K562 (cell line): ENCODE results near the gene NFKB2. TPM values are rescaled to one million over a fixed set of nuclear protein-coding genes. Genes with fewer than 3 reads are reported as not detected.

ENCODE experiments used
- ATF6 ChIP-seq: sonication (generic); formaldehyde crosslinking; IDR thresholded peaks from 2 replicates; pipeline ENCODE4 v1.4.0; 2020; ENCODE audit warnings: mild to moderate bottlenecking, missing genetic modification reagents
- CEBPZ ChIP-seq: fragments of 150-350 bp; IDR thresholded peaks from 2 replicates; pipeline ENCODE4 v1.6.1; 2014; ENCODE audit warnings: low read depth, mild to moderate bottlenecking, low read length, borderline replicate concordance
- E2F6 ChIP-seq, 2 experiments: IDR thresholded peaks; 2 replicates each; pipeline ENCODE4 v1.6.1; 2011; ENCODE audit warnings: borderline replicate concordance in 1 of 2, control low read depth in 1 of 2, low read depth in 1 of 2, low read length in 1 of 2, mild to moderate bottlenecking in 1 of 2, mixed read lengths in 1 of 2, moderate library complexity in 1 of 2; ENCODE audit not compliant: insufficient read depth in 1 of 2, insufficient read length in 1 of 2, poor library complexity in 1 of 2, severe bottlenecking in 1 of 2; ENCODE audit errors: extremely low read depth in 1 of 2
- GABPB1 ChIP-seq: sonication (generic); formaldehyde crosslinking; IDR thresholded peaks from 2 replicates; pipeline ENCODE4 v1.8.0; 2022; ENCODE audit warnings: mild to moderate bottlenecking, missing genetic modification reagents
- MEIS2 ChIP-seq: fragments of 450-650 bp; IDR thresholded peaks from 2 replicates; pipeline ENCODE4 v1.6.1; 2014; ENCODE audit warnings: mild to moderate bottlenecking; ENCODE audit not compliant: partially characterized antibody
- MIER1 ChIP-seq: fragments of 450-650 bp; IDR thresholded peaks from 2 replicates; pipeline ENCODE4 v1.6.1; 2016; ENCODE audit warnings: antibody characterized with exemption, mild to moderate bottlenecking, low read depth
- SAFB2 ChIP-seq: fragments of 200-400 bp; formaldehyde crosslinking; IDR thresholded peaks from 2 replicates; pipeline ENCODE4 v1.6.1; 2018; ENCODE audit warnings: borderline replicate concordance, low read length, low read depth, moderate library complexity; ENCODE audit not compliant: severe bottlenecking
- polyA plus RNA-seq, 8 experiments: library from polyadenylated mRNA; depleted of rRNA in 4 of 8; stranded (reverse) in 5 of 8; unstranded in 3 of 8; fragments of >200 nt; fragmentation: Nextera tagmentation in 2 of 8; fragmentation: Illumina TruSeq in 1 of 8; extraction: Ambion mirVana in 2 of 8; extraction: Trizol in 1 of 8; gene quantifications; 2 replicates each; pipeline versions ENCODE4 v1.2.1 to v1.2.3, GENCODE V29; 2011 to 2014; ENCODE audit warnings: inconsistent platforms in 1 of 8, missing spikeins in 1 of 8
- total RNA-seq, 7 experiments: library from RNA; depleted of rRNA in 6 of 7; stranded (reverse); fragments of >200 nt in 6 of 7; fragmentation: Illumina TruSeq in 2 of 7; extraction: Trizol in 2 of 7; gene quantifications; 2 replicates each; pipeline versions ENCODE4 v1.2.1 to v1.2.3, GENCODE V29; 2011 to 2021; ENCODE audit warnings: low replicate concordance in 1 of 7
- TF ChIP-seq, protein P1 (sequence below), 2 experiments: fragments of 250-450 bp in 1 of 2; fragments of 450-650 bp in 1 of 2; sonication (Bioruptor Pico) in 1 of 2; IDR thresholded peaks; 2 replicates each; pipeline versions ENCODE4 v1.6.1 to v1.8.0; 2016 to 2021; ENCODE audit warnings: mild to moderate bottlenecking in 2 of 2, moderate library complexity in 2 of 2, missing compliant biosample characterization in 1 of 2, missing genetic modification characterization in 1 of 2
- TF ChIP-seq, protein P2 (sequence below): sonication (generic); formaldehyde crosslinking; IDR thresholded peaks from 2 replicates; pipeline ENCODE4 v1.5.0; 2020; ENCODE audit warnings: missing genetic modification reagents
- TF ChIP-seq, protein P3 (sequence below), 2 experiments: fragments of 450-650 bp; conservative IDR thresholded peaks; 2 replicates each; pipeline ENCODE4 v1.6.1; 2017; ENCODE audit warnings: mild to moderate bottlenecking in 2 of 2, moderate library complexity in 2 of 2
- TF ChIP-seq, protein P4 (sequence below): fragments of 200-800 bp; sonication (Bioruptor generic); IDR thresholded peaks from 2 replicates; pipeline ENCODE4 v1.6.1; 2017; ENCODE audit warnings: missing genetic modification characterization, missing compliant biosample characterization

NFKB2 gene
- total and polyA plus RNA-seq, 9 of the 15 experiments (the other 6 are each of a cell fraction or from before 2014, with no cell fraction given): 0.07 to 20.3 (median 7.9) TPM

DNA sequence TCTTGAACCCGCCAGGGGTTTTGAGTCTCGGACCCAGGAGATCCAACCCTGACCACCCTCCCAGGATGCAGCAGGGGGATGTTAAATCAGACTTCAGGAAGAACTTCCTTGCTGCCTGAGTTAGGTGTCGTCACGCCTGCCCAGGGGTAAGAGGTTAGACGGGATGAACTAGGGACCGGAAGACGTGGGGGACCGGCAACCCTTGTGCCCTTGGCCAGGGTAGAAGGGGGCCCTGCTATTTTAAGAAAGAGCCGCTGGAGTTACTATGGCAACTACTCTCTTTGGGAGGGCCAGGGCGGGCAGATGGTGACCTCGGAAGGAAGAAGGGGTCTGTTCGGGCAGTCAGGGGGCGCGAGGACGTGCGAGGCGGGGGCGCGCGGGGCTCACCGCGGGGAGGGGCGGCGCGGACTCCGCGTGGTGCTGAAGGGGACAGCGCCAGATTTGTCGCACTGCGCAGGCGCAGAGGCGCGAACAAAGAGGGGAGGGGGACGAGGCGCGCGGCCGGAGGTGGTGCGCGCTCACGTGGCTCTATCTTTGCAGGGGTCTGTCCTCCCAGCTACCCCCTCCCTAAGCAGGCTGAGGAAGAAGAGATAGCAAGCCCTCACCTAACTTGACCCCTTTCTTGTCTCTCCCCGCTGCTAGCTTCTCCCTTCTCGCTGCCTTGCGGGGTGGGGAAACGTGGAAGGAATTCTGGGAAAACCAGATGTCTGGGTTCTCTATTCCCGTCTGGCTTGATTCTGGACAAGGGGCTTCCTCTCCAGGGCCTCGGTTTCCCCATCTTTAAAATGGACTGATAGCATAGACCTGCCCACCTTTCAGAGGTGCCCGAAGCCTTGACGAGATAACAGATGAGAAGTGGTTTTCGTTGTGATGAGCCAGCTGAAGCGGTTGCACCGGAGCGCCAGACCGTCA, 24.0 kb downstream of the NFKB2 start (continued):
- TF ChIP-seq, protein P1, sequence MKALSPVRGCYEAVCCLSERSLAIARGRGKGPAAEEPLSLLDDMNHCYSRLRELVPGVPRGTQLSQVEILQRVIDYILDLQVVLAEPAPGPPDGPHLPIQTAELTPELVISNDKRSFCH (CRISPR knock-in tag; IDR thresholded peaks at IDR 0.05): no peak
- TF ChIP-seq, protein P1 (tag; IDR thresholded peaks at IDR 0.05): 0 out of 2 replicates have a peak, but pooled peaks have one; percentile 32
- TF ChIP-seq SAFB2: no peak
- TF ChIP-seq GABPB1 (CRISPR knock-in tag): 0 out of 2 replicates have a peak, but pooled peaks have one; percentile 10
- TF ChIP-seq ATF6 (CRISPR knock-in tag): 0 out of 2 replicates have a peak, but pooled peaks have one; percentile 24
- TF ChIP-seq, protein P2, sequence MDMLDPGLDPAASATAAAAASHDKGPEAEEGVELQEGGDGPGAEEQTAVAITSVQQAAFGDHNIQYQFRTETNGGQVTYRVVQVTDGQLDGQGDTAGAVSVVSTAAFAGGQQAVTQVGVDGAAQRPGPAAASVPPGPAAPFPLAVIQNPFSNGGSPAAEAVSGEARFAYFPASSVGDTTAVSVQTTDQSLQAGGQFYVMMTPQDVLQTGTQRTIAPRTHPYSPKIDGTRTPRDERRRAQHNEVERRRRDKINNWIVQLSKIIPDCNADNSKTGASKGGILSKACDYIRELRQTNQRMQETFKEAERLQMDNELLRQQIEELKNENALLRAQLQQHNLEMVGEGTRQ: peak; percentile 24; the same call in 1 of the 2 replicates
- TF ChIP-seq, protein P3, sequence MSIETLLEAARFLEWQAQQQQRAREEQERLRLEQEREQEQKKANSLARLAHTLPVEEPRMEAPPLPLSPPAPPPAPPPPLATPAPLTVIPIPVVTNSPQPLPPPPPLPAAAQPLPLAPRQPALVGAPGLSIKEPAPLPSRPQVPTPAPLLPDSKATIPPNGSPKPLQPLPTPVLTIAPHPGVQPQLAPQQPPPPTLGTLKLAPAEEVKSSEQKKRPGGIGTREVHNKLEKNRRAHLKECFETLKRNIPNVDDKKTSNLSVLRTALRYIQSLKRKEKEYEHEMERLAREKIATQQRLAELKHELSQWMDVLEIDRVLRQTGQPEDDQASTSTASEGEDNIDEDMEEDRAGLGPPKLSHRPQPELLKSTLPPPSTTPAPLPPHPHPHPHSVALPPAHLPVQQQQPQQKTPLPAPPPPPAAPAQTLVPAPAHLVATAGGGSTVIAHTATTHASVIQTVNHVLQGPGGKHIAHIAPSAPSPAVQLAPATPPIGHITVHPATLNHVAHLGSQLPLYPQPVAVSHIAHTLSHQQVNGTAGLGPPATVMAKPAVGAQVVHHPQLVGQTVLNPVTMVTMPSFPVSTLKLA (conservative IDR thresholded peaks at IDR 0.05): peak; percentile 55 to 72; a peak in 3 of 4 replicates
- TF ChIP-seq MEIS2: peak; percentile 51
- TF ChIP-seq, protein P4, sequence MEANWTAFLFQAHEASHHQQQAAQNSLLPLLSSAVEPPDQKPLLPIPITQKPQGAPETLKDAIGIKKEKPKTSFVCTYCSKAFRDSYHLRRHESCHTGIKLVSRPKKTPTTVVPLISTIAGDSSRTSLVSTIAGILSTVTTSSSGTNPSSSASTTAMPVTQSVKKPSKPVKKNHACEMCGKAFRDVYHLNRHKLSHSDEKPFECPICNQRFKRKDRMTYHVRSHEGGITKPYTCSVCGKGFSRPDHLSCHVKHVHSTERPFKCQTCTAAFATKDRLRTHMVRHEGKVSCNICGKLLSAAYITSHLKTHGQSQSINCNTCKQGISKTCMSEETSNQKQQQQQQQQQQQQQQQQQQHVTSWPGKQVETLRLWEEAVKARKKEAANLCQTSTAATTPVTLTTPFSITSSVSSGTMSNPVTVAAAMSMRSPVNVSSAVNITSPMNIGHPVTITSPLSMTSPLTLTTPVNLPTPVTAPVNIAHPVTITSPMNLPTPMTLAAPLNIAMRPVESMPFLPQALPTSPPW (CRISPR knock-in tag): peak; percentile 61
- TF ChIP-seq E2F6 (IDR thresholded peaks at IDR 0.05; ENCODE audit: borderline replicate concordance in 1 of 2, extremely low read depth in 1 of 2, insufficient read depth in 1 of 2, insufficient read length in 1 of 2, low read depth in 1 of 2, low read length in 1 of 2, poor library complexity in 1 of 2, severe bottlenecking in 1 of 2): peak in 1 of 2 experiments; percentile 32
- no peak for TF ChIP-seq CEBPZ
- peak; percentile 78; the same call in 1 of the 2 replicates for TF ChIP-seq MIER1
